Subcutaneous adipose tissue (tissue), 4 donors: ENCODE measurements around the gene ATXN1. TPM values are rescaled to one million over a fixed set of nuclear protein-coding genes. Genes with fewer than 3 reads are reported as not detected.

Experiments
- total RNA-seq, 4 donors: library from RNA; depleted of rRNA; stranded (reverse); fragments of >200 nt; gene quantifications; one replicate each; pipeline ENCODE4 v1.1.0, GENCODE V29; 2016
- TF ChIP-seq, protein P1 (sequence below): fragments of 450-650 bp; IDR thresholded peaks from one replicate; pipeline ENCODE4 v1.5.1; 2016; ENCODE audit warnings: low read depth, mild to moderate bottlenecking, control low read depth, antibody characterized with exemption, moderate library complexity

Gene ATXN1
- total RNA-seq, 4 donors from 2014 or later: 27.1 to 35.6 (median 35.1) TPM

DNA sequence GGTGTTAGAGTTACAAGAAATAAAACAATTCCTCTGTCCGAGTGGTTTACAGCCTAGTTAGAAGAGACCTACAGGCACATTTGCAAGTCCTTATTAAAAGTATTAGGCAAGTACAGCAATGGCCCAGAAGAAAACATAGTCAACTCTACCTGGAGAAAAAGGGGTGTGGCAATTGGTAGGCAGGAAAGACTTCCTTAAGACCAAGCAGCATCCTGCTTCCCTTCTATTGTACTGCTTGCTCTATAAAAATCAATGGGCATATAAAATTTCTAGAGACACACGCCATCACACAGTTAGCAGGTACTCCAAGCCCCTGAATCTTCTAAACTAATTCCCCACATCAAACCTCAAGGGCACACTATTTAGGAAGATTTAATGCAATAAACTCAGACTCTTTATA is 185.6 kb downstream of the ATXN1 start:
- TF ChIP-seq, protein P1, sequence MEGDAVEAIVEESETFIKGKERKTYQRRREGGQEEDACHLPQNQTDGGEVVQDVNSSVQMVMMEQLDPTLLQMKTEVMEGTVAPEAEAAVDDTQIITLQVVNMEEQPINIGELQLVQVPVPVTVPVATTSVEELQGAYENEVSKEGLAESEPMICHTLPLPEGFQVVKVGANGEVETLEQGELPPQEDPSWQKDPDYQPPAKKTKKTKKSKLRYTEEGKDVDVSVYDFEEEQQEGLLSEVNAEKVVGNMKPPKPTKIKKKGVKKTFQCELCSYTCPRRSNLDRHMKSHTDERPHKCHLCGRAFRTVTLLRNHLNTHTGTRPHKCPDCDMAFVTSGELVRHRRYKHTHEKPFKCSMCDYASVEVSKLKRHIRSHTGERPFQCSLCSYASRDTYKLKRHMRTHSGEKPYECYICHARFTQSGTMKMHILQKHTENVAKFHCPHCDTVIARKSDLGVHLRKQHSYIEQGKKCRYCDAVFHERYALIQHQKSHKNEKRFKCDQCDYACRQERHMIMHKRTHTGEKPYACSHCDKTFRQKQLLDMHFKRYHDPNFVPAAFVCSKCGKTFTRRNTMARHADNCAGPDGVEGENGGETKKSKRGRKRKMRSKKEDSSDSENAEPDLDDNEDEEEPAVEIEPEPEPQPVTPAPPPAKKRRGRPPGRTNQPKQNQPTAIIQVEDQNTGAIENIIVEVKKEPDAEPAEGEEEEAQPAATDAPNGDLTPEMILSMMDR: no peak

DNA sequence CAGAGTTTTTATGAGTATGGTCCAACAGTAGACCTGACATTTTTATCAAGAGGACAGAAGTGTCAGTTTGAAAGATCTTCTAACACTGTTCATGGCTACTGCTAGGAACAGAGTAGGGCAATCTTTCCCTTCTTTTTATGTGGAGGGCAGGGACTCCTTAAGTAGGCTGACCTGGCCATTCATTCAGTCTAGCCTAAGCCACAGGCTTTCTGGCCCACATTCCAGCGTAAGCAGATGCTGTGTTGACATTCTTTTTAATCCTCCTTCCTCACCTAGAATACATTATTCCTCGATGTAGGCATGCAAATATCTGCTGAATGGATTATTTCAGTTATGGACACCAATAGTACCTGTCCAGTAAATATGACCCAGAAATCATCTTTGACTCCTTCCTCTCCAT is 188.3 kb downstream of the ATXN1 start:
- TF ChIP-seq, protein P1: no peak

DNA sequence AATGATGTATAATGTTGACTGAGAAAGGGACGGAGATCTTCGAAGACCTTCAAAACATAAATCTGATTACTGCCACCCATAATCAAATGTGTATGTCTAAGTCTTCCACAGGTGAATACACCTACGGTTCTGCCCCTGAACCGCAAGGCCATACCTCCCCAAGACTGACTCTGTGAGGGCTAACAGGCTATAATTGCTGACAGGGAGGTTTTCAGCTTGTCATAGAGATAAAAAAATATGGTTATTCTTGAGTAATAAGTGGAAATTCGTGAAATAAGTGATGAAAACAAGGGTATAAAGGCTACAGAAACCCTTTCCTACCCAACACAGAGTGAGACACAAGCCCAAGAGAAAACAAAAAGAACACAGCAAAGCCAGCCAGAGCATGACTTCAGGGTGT is 188.9 kb downstream of the ATXN1 start:
- TF ChIP-seq, protein P1: no peak

DNA sequence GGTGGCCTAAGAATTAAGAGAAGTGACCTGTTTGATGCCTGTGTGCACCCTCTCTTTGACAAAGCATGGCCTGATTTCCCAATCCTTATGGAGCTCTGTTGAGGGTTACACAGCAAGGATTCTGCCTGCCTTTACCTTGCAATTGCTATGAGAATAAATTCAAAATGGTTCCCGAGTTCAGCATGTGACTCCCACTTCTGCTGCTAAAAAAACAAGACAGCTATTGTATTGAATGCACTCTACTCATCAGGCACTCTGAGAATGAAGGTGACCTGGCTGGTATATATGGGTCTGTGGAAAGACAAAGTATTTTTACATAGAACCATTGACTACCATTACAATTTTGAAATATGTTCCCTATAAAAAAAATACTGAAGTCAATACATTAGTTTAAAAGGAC is 190.3 kb downstream of the ATXN1 start:
- TF ChIP-seq, protein P1: no peak

DNA sequence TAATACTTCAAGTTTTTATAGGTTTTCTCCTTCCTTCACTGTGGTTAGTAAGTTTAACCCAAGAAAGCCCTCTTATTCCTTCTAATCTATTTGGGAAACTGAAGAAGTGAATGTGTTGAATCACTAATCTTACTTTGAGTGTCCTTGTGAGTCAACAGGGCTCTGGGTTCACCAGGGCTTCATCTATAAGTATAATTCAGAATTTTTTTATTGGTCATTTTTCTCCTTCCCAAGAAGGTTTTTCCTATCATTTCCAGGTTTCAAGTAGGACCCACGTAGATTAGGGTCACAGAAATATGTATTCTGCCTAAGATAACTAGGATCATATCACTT is 191.1 kb downstream of the ATXN1 start:
- TF ChIP-seq, protein P1: no peak

DNA sequence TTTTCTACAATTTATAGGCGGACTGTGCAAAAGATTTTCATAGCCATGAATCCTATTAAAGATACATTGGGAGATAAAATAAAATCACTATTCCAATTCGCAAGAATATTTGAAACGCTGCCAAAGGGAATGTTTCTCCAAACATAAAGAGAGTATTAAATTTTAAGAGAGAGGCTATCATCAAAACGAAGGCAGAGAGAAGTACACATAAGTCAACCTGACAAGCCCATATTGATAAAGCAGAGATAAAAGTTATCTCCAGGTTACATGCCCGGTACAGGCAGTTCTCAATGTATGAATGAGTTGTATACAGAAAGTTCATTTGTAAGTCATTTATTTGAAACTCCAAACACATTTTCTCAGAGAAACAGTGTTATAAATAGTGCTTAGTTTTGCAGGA is 193.1 kb downstream of the ATXN1 start:
- TF ChIP-seq, protein P1: no peak

DNA sequence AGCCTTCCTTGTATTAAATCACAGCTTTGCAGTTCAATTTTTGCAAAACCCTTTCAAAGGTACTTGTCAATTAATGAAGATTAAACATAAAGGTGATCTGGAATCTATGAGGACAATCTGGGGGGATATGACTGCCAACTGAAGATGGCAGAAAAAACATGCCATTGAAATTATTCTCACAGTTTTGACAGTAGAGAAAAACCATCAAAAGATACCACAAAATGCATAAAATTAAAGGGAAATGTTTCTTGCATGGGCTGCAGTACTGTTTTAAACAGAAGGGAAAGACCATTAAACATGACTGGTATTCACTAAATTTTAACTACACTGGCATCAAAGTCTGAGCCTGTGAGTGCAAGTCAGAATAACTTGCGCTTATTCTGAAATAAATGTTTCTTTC is 194.2 kb downstream of the ATXN1 start:
- TF ChIP-seq, protein P1: no peak

DNA sequence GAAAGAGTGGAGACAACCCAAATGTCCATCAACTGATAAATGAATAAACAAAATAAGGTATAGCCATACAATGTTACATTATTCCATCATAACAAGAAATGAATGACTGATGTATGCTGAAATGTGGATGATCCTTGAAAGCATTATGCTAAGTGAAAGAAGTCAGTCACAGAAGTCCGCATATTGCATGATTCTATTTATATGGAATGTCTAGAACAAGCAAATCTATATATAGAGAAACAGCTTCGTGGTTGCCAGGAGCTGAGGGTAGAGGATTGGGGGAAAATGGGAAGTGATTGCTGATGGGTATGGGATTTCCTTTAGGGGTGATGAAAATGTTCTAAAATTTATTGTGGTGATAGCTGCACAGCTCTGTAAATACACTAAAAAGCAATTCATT is 196.8 kb downstream of the ATXN1 start:
- TF ChIP-seq, protein P1: no peak
